Brain microvascular endothelial cell (primary cell): Measurements from ENCODE around the gene IMMP2L.
"Not testable (repeated sequence)": the region's sequence is repeated elsewhere in the genome, so short reads cannot be mapped to it uniquely, and the experiment has no call there.

Source experiments
- DNase-seq: peaks from one replicate; pipeline ENCODE4 v3.0.0-alpha.2; 2020
- H3K27ac ChIP-seq: fragments of 250-450 bp; sonication (Bioruptor Pico); 2 replicates; pipeline ENCODE4 v1.5.1; 2020; ENCODE audit warnings: mild to moderate bottlenecking, moderate library complexity
- H3K27me3 ChIP-seq: fragments of 250-450 bp; sonication (Bioruptor Pico); replicated peaks from 2 replicates; pipeline ENCODE4 v1.5.1; 2020; ENCODE audit warnings: mild to moderate bottlenecking
- H3K36me3 ChIP-seq: fragments of 250-450 bp; sonication (Bioruptor Pico); replicated peaks from 2 replicates; pipeline ENCODE4 v1.5.1; 2020; ENCODE audit warnings: mild to moderate bottlenecking
- H3K4me3 ChIP-seq: 2 replicates; pipeline ENCODE4 v1.5.1; 2011; ENCODE audit warnings: low read depth, mild to moderate bottlenecking, control low read depth, low read length, moderate library complexity
- CTCF ChIP-seq: IDR thresholded peaks from 2 replicates; pipeline ENCODE4 v1.5.1; 2011; ENCODE audit warnings: low read depth, mild to moderate bottlenecking, moderate library complexity, low read length, control low read depth, inconsistent platforms; ENCODE audit errors: missing control alignments
- in situ Hi-C: cut with HindIII; loops from 2 replicates; pipeline ENCODE4 v1.10.0; 2017; ENCODE audit warnings: low sequenced_read_pairs, low pct_ligation_motif_present

Gene IMMP2L

GRCh38 chr7:111470998-111471397 lies 91.3 kb downstream of the IMMP2L start:
- TF ChIP-seq CTCF, result no peak
- Histone ChIP-seq H3K4me3 (no peak overlapping the region), H3K27me3 (no peaks in the 10 kb centered on the region), H3K27ac (no peak overlapping the region), H3K36me3 (no peaks in the 10 kb centered on the region)
- DNase-seq, result no peak
- in situ Hi-C loops, result no loop called here

GRCh38 chr7:111469894-111470293 lies 92.4 kb downstream of the IMMP2L start:
- DNase-seq, H3K27me3 ChIP-seq, H3K4me3 ChIP-seq, in situ Hi-C loops, H3K27ac ChIP-seq, H3K36me3 ChIP-seq: not testable (repeated sequence)

GRCh38 chr7:111465774-111466173 lies 96.5 kb downstream of the IMMP2L start:
- H3K27me3 ChIP-seq, DNase-seq, H3K27ac ChIP-seq, in situ Hi-C loops, H3K4me3 ChIP-seq, H3K36me3 ChIP-seq: not testable (repeated sequence)

- no peak for DNase-seq
- Histone ChIP-seq H3K4me3 (no peak overlapping the region), H3K27me3 (no peaks in the 10 kb centered on the region), H3K36me3 (no peaks in the 10 kb centered on the region), H3K27ac (no peak overlapping the region)
- TF ChIP-seq CTCF, result no peak
- in situ Hi-C loops, result no loop called here
These were observed 101.6 kb downstream of the IMMP2L start for GRCh38 chr7:111460695-111461094.

GRCh38 chr7:111459757-111460280 lies 102.5 kb downstream of the IMMP2L start:
- in situ Hi-C loops, result no loop called here
- Histone ChIP-seq H3K36me3 (no peaks in the 10 kb centered on the region), H3K27ac (no peak overlapping the region), H3K4me3 (no peak overlapping the region), H3K27me3 (no peaks in the 10 kb centered on the region)
- no peak for DNase-seq
- TF ChIP-seq CTCF, result no peak

GRCh38 chr7:111459065-111459756 lies 103.1 kb downstream of the IMMP2L start:
- Histone ChIP-seq H3K27me3 (no peaks in the 10 kb centered on the region), H3K27ac (no peak overlapping the region), H3K36me3 (no peaks in the 10 kb centered on the region), H3K4me3 (no peak overlapping the region)
- TF ChIP-seq CTCF, result no peak
- no peak for DNase-seq
- in situ Hi-C loops, result no loop called here

GRCh38 chr7:111450705-111451104 lies 111.6 kb downstream of the IMMP2L start:
- DNase-seq, H3K27me3 ChIP-seq, H3K36me3 ChIP-seq, H3K27ac ChIP-seq, in situ Hi-C loops, H3K4me3 ChIP-seq: not testable (repeated sequence)

GRCh38 chr7:111447502-111447901 lies 114.8 kb downstream of the IMMP2L start:
- H3K36me3 ChIP-seq, DNase-seq, H3K4me3 ChIP-seq, in situ Hi-C loops, H3K27me3 ChIP-seq, H3K27ac ChIP-seq: not testable (repeated sequence)
